Activated CD4-positive, alpha-beta T cell treated with anti-CD3 and anti-CD28 coated beads, Interleukin-2, amount 50 U/mL, for 24 hours (primary cell): ENCODE data around the gene DMRTC2.

Source experiments
- DNase-seq, 2 donors: peaks; one replicate each; pipeline ENCODE4 v3.0.0-alpha.2; 2020; ENCODE audit warnings: low read depth in 1 of 2, low spot score in 1 of 2

DMRTC2 gene

DNA sequence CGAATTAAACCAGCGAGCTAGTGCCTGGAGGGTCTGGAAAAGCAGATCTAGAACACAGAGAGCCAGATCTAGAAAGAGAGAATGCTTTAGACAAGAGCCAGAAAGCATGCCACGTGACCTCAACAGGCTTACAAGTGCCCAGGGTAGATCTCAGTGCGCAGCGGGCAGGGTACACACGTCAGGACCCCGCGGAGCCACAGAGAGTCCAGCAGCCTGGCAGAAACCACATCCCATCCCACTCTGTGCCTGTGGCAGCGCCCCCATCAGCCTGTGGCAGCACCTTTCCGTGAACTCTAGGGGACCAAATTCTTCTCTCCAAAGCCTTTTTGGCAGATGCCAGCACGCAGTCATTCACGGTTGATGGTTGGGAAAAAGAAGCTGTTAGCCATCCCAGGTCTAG, 44.1 kb downstream of the DMRTC2 start:
- DNase-seq: no peak

DNA sequence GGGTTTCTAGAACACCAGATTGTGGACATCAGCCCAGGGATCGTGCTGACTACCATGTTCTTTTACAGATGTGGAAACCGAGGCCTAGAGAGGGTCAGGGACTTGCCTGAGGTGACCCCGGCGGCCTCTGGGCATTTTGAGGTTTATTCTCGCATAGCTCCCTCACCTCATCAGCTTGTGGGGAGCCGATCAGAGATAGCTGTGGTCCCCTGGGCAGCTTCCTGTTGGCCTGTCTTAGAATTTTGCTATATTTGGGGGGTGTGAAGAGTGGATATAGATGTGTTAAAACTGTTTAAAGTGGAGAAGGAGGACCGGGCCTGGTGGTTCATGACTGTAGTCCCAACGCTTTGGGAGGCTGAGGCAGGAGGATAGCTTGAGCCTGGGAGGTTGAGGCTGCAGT, 45.1 kb downstream of the DMRTC2 start:
- DNase-seq: no peak

DNA sequence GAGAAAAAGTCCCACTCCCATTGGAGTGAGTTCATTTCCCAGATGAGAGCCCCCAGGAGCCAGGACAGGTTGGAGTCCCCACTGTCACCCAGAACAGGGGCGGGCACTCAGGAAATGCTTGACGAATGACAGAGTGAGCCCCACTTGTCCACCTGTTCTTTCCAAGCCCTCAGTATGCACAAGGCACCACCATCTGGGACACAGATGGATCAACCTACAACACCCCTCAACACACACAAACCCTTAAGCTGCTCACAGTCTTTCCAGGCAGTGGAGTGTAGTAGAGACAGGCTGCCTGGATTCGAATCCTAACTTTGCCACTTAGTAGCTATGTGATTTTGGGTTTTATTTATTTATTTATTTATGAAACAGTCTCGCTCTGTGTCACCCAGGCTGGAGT, 46.1 kb downstream of the DMRTC2 start:
- DNase-seq: no peak

DNA sequence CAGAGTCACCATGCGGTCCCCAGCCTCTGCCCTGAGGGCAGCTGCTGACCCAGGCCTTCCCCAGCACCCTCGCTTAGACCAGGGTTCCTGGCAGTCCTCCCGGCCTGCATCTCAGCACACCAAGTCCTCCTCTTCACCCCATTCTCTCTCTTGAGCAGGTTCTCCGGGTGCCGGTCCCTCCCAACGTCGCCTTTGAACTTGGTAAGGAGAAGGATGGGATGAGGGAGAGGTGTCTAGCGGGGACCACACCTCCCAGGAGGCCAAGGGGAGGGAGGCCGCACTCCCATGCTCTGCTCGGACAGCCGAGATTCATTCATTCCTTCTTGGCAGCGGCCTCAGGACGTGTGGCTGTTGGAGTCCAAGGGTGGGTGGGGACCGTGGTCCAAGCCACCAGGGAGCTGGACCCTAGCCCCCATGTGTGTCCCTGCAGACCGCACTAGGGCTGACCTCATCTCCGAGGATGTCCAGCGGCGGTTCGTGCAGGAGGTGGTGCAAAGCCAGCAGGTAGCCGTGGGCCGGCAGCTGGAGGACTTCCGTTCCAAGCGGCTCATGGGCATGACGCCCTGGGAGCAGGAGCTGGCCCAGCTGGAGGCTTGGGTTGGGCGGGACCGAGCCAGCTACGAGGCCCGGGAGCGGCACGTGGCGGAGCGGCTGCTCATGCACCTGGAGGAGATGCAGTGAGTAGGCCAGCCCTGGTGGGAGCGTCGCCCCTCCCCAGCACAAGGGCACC, 47.5 kb downstream of the DMRTC2 start:
- no peak for DNase-seq

DNA sequence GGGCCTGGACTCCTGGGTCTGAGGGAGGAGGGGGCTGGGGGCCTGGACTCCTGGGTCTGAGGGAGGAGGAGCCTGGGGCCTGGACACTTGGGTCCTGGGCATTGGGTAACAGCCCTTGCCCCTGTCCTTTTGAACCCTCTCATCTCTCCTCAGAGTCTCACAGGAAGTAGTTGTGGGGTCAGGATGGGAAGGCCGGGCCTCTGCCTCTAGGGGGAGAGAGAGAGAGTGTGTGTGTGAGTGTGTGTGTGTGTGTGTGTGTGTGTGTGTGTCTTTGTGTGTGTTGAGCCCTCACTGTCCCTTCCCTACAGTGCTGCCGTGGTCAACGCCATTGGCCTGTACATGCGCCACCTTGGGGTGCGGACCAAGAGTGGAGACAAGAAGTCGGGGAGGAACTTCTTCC, 49.1 kb downstream of the DMRTC2 start:
- DNase-seq: no peak

DNA sequence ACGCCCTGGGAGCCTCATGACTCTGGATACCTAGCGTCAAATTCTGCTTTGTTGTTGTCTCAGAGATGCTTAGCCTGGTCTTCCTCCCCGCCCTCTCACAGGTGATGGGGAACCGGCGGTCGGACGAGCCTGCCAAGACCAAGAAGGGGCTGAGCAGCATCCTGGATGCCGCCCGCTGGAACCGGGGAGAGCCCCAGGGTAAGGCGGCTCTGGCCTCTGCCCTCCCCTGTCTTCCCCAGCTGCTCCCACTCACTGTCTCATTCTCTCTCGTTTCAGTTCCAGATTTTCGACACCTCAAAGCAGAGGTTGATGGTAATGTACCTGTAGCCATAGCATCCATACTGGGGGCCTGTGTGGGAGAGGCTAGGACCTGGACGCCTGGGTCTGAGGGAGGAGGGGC, 49.5 kb downstream of the DMRTC2 start:
- no peak for DNase-seq

DNA sequence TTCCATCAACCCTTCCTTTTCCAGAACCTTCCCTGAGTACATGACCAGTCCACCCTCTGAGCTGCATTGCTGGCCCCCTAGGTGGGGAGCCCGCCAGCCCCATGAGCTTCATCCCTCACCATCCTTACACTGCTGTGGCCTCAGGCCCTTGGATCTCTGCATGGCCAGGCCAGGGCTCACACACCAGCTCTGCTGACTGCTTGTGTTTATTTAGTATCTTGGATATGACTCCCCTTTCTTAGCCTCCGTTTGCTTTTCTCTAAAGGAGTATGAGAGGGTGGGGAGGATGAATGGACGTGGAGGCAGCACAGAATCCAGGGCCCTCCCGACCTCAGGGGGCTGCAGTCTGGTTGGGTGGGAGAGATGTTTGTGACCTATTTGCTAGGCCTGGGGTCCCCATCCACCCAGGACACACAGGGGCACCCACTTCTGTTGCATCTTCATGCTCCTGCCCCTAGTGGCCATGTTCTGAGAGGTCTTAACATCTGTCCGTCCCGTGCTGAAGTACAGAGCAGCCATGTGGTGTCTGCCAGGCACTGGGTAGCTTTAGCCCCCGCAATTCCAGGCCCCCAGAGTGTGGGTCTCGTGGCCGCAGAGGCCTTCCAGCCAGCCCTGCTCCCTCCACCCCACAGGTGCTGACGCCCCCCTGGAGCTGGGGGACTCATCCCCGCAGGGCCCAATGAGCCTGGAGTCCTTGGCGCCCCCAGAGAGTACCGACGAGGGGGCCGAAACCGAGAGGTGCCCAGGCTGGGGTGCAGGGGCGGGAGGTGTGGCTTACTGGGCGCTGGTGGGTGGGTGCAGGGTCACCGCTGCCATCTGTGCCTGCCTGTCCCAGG, 51.1 kb downstream of the DMRTC2 start:
- DNase-seq: no peak

DNA sequence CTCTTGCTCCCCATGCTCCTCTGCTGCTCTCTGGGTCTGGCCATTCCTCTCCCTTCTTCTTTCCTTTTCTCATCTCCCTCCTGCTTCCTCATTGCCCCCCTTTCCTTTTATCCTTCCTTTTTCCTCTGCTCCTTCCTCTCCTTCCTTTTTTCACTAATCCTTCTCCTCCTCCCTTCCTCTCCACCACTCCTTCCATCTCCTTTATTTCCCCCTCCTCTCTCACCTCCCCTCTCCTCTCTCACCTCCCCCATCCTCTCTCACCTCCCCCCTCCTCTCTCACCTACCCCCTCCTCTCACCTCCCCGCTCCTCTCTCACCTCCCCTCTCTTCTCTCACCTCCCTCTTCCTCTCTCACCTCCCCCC, 51.7 kb downstream of the DMRTC2 start:
- DNase-seq: no peak

DNA sequence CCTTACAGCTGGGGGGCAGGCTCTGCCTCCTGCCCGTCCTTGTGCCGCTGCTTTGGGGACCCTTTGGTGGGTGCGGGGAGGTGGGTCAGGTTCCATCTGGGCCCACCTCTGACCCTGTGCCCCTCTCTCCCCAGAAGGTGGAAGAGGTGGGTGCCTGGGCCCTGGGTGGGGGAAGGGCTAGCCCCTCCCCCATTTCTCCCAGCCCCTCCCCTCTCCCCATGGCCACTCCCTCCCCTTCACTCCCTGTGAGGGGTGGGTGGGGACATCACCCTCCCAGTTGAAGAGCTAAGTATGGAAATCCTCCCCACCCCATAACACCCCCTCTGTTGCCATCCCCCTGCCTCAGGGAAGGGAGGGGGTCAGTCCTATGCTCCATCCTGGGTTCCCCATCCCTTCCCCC, 52.3 kb downstream of the DMRTC2 start:
- no peak for DNase-seq

DNA sequence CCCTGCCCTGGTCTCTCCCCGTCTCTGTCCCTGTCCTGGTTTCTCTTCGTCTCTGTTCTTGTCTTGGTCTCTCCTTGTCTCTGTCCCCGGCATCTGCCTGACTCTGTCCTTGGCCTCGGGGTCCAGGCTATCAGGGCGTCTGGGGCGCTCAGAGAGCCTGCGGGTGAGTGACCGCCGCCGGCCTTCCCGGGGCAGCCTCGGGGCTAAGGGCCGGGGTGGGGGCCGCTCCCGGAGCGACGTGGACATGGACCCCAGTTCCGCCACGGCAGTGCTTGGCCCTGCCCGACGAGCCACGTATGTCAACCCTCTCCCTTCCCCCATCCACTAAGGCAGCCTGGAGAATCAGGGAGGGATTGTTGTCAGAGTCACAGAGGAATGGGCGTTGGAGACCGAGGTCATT, 53.0 kb downstream of the DMRTC2 start:
- no peak for DNase-seq

DNA sequence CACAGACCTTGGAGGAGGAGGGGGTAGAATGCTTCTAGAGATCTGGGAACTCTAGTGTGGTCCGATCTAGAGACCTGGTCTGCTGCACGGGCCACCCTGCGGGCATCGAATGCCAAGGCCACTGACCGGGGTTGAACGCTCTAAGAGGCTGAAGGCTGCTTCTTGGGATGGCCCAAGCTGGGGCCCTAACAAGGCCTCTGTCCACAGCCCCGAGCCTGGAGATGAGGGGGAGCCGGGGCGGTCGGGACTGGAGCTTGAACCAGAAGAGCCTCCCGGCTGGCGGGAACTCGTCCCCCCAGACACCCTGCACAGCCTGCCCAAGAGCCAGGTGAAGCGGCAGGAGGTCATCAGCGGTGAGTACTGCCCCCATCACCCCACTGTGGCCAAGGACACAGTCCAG, 53.4 kb downstream of the DMRTC2 start:
- DNase-seq: no peak
